Measurements from ENCODE around the gene KDR. TPM values are rescaled to one million over a fixed set of nuclear protein-coding genes. Genes with fewer than 3 reads are reported as not detected.

KDR gene
- total and polyA plus RNA-seq, 11 donors: 7.7 to 51.0 (median 32.0) TPM

- Histone ChIP-seq H3K9me3 (no peaks in the 10 kb centered on the region), H3K27me3 (no peaks in the 10 kb centered on the region), H3K36me3 (no peaks in the 10 kb centered on the region), H3K27ac (peak overlapping the region in 8 of 12 donors; percentile 17 to 75 (median 50)), H3K4me3 (no peak overlapping the region), H3K4me1 (peaks cover 0 to 59% (median 18%) of the 10 kb centered on the region in 12 donors)
- TF ChIP-seq POLR2A (IDR thresholded peaks at IDR 0.05) (no peak), CTCF (IDR thresholded peaks at IDR 0.05) (no peak)
- intact Hi-C loops (cut with DNase I): loop anchor here in 1 of 10 donors (5.0 kb wide), 1 partner anchor 44 kb away; no protein-coding TSS in a partner anchor
- 52 to 62% (median 56%) methylated on average over 8 of the region's 8 CpGs for WGBS, 4 donors
- ATAC-seq (peak in 1 of 4 donors; percentile 4), DNase-seq (peak in 1 of 5 donors; percentile 31)
Measured at GRCh38 chr4:55033296-55033695, 92.1 kb downstream of the KDR start.

GRCh38 chr4:55032788-55033187, 92.6 kb downstream of the KDR start:
- Histone ChIP-seq H3K9me3 (no peaks in the 10 kb centered on the region), H3K4me1 (peaks cover 0 to 55% (median 15%) of the 10 kb centered on the region in 12 donors), H3K27me3 (no peaks in the 10 kb centered on the region), H3K27ac (peak overlapping the region in 8 of 12 donors; percentile 17 to 75 (median 50)), H3K36me3 (no peaks in the 10 kb centered on the region), H3K4me3 (no peak overlapping the region)
- DNase-seq (no peak), ATAC-seq (peak; percentile 46 to 90 (median 68))
- WGBS, 4 donors: 56 to 65% (median 60%) methylated on average over 1 of the region's 1 CpG
- intact Hi-C loops (cut with DNase I): loop anchor here in 1 of 10 donors (5.0 kb wide), 1 partner anchor 45 kb away; no protein-coding TSS in a partner anchor
- TF ChIP-seq CTCF (IDR thresholded peaks at IDR 0.05) (no peak), POLR2A (IDR thresholded peaks at IDR 0.05) (no peak)

GRCh38 chr4:55032179-55032578, 93.2 kb downstream of the KDR start:
- DNase-seq: peak in 2 of 5 donors; percentile 45 to 48
- TF ChIP-seq POLR2A (IDR thresholded peaks at IDR 0.05) (no peak), CTCF (IDR thresholded peaks at IDR 0.05) (no peak)

GRCh38 chr4:55031158-55031557, 94.2 kb downstream of the KDR start:
- H3K4me3 ChIP-seq: no peak overlapping the region
- H3K36me3 ChIP-seq: no peaks in the 10 kb centered on the region
- H3K27me3 ChIP-seq: no peaks in the 10 kb centered on the region
- peak overlapping the region in 4 of 12 donors; percentile 29 to 61 (median 43) for H3K27ac ChIP-seq
- peaks cover 0 to 41% (median 11%) of the 10 kb centered on the region in 12 donors for H3K4me1 ChIP-seq
- no peaks in the 10 kb centered on the region for H3K9me3 ChIP-seq
- WGBS, 4 donors: 74 to 87% (median 81%) methylated on average over 5 of the region's 5 CpGs
- intact Hi-C loops (cut with DNase I): loop anchor here in 1 of 10 donors (5.0 kb wide), 1 partner anchor 46 kb away; no protein-coding TSS in a partner anchor
- ATAC-seq (no peak), DNase-seq (no peak)
- TF ChIP-seq CTCF (IDR thresholded peaks at IDR 0.05): no peak
- no peak for TF ChIP-seq POLR2A (IDR thresholded peaks at IDR 0.05)

More at GRCh38 chr4:55032179-55032578, 93.2 kb downstream of the KDR start:
- ATAC-seq: peak in 2 of 4 donors; percentile 39 to 58
- Histone ChIP-seq H3K36me3 (no peaks in the 10 kb centered on the region), H3K27me3 (no peaks in the 10 kb centered on the region), H3K4me3 (no peak overlapping the region), H3K27ac (peak overlapping the region in 3 of 12 donors; percentile 39 to 75 (median 73)), H3K9me3 (no peaks in the 10 kb centered on the region), H3K4me1 (peaks cover 0 to 51% (median 13%) of the 10 kb centered on the region in 12 donors)
- 57 to 65% (median 60%) methylated on average over 5 of the region's 5 CpGs for WGBS, 4 donors
- intact Hi-C loops (cut with DNase I): loop anchor here in 1 of 10 donors (5.0 kb wide), 1 partner anchor 45 kb away; no protein-coding TSS in a partner anchor

All from heart left ventricle (tissue), 16 donors.